ENCODE measurements around the gene IGHMBP2. TPM values are rescaled to one million over a fixed set of nuclear protein-coding genes. Genes with fewer than 3 reads are reported as not detected.
"Not testable (repeated sequence)": the region's sequence is repeated elsewhere in the genome, so short reads cannot be mapped to it uniquely, and the experiment has no call there.

Gene IGHMBP2
- total RNA-seq, 1 donor from 2014 or later, result 13.2 TPM

DNA sequence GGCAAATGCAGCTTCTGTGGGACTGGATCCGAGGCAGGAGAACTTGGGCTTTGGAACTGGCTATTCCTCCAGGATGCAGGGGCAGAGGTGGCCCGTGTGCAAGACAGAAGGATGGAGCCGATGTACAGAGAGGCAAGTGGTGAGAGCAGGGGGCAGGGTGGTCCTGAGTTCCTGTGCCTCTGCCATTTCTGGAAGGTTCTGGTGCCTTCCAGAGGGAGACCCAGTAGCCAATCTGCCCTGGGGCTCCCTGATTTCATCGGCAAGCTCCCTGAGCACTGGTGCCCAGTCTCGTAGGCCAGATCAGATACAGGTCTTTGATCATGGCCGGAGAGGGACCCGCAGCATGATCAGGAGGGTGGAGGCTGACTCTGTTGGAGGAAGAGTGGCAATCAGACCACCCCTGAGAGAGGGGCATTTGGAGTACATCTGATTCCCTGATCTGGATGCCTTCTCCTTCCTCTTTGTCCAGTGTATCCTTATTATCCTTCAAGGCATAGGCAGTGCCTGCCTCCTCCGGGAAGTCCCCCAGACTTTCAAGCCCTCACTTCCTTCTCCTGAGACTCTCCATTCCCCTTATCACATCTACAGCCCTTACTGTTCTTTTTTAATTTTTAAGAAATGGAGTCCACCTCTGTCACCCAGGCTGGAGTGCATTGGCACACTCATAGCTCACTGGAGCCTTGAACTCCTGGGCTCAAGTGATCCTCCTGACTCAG is 67.4 kb downstream of the IGHMBP2 start:
- no peak for DNase-seq
- TF ChIP-seq, protein P1, sequence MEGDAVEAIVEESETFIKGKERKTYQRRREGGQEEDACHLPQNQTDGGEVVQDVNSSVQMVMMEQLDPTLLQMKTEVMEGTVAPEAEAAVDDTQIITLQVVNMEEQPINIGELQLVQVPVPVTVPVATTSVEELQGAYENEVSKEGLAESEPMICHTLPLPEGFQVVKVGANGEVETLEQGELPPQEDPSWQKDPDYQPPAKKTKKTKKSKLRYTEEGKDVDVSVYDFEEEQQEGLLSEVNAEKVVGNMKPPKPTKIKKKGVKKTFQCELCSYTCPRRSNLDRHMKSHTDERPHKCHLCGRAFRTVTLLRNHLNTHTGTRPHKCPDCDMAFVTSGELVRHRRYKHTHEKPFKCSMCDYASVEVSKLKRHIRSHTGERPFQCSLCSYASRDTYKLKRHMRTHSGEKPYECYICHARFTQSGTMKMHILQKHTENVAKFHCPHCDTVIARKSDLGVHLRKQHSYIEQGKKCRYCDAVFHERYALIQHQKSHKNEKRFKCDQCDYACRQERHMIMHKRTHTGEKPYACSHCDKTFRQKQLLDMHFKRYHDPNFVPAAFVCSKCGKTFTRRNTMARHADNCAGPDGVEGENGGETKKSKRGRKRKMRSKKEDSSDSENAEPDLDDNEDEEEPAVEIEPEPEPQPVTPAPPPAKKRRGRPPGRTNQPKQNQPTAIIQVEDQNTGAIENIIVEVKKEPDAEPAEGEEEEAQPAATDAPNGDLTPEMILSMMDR (IDR thresholded peaks at IDR 0.05; ENCODE audit: borderline replicate concordance), result no peak

DNA sequence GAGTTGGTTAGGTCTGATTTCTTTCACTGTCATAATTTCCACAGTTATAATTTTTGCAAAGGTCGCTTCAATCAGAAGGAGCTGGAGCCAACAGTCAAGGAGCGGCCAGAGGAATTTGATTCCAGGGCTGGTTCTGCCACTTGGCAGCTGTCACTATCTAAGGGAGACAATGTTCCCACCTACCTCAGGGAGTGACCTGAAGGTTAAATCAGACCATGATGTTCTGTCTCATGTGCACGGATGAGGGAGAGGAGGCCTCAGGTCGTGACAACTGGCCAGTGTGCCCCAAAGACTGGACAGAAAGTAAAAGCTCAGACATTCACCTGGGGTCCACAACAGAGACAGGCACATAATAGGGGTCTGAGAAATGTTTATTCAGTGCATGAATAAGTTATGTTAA is 69.5 kb downstream of the IGHMBP2 start:
- H3K27me3 ChIP-seq (ENCODE audit: low read depth), result no peaks in the 10 kb centered on the region
- H3K9me3 ChIP-seq (replicated peaks), result no peaks in the 10 kb centered on the region
- TF ChIP-seq, protein P1 (IDR thresholded peaks at IDR 0.05; ENCODE audit: borderline replicate concordance), result no peak
- peaks cover 19% of the 10 kb centered on the region for H3K4me1 ChIP-seq
- H3K27ac ChIP-seq (replicated peaks), result no peak overlapping the region
- intact Hi-C loops (cut with micrococcal nuclease), result no loop called here
- DNase-seq, result no peak
- H3K36me3 ChIP-seq, result no peaks in the 10 kb centered on the region
- H3K4me3 ChIP-seq, result no peak overlapping the region

More for the DNA sequence above, 67.4 kb downstream of the IGHMBP2 start:
- H3K9me3 ChIP-seq (replicated peaks), result no peaks in the 10 kb centered on the region
- no peak overlapping the region for H3K27ac ChIP-seq (replicated peaks)
- H3K4me3 ChIP-seq, result no peak overlapping the region
- H3K4me1 ChIP-seq, result peaks cover 10% of the 10 kb centered on the region
- H3K27me3 ChIP-seq (ENCODE audit: low read depth), result no peaks in the 10 kb centered on the region
- no peaks in the 10 kb centered on the region for H3K36me3 ChIP-seq
- intact Hi-C loops (cut with micrococcal nuclease), result no loop called here

DNA sequence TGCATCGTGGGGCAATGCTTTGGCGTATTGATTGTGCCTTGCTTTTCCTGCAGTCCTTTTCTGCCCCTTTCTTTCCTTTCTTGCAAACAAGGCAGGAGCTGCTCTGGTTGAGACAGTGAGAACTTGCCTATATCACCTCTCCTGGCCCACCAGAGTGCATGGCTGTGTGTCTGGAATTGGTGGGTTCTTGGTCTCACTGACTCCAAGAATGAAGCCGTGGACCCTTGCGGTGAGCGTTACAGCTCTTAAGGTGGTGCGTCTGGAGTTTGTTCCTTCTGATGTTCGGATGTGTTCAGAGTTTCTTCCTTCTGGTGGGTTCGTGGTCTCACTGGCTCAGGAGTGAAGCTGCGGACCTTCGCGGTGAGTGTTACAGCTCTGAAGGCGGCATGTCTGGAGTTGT is 70.0 kb downstream of the IGHMBP2 start:
- H3K4me3 ChIP-seq; intact Hi-C loops (cut with micrococcal nuclease); H3K9me3 ChIP-seq (replicated peaks); DNase-seq; H3K27me3 ChIP-seq (ENCODE audit: low read depth); H3K36me3 ChIP-seq; H3K27ac ChIP-seq (replicated peaks): not testable (repeated sequence)
- H3K4me1 ChIP-seq, result peaks cover 24% of the 10 kb centered on the region

GRCh38 chr11:68974421-68975194 is 70.9 kb downstream of the IGHMBP2 start:
- peaks cover 31% of the 10 kb centered on the region for H3K4me1 ChIP-seq
- DNase-seq, result no peak
- TF ChIP-seq, protein P1 (IDR thresholded peaks at IDR 0.05; ENCODE audit: borderline replicate concordance), result no peak

DNA sequence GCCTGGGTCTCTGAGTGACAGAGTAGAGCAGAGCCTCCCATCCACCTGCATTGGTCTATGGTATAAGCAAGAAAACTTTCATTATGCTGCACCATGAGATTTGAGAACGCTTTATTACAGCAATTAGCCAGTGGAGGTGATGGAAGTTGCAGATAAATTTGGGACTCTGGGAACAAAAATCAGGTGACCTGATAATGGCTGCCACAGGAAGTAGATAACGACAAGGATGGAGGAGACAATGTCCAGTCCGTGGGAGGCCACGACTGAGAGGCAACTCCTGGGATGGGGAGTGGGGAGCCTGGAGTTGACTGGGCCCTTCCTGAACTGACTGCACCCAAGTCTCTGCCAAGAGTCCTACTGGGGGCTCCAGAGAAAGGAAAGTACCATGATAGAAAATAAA is 72.4 kb downstream of the IGHMBP2 start:
- TF ChIP-seq, protein P1 (IDR thresholded peaks at IDR 0.05; ENCODE audit: borderline replicate concordance), result no peak
- DNase-seq, result no peak
- Histone ChIP-seq H3K27ac (replicated peaks) (peak overlapping the region; percentile 4), H3K4me3 (no peak overlapping the region), H3K4me1 (peaks cover 31% of the 10 kb centered on the region), H3K36me3 (no peaks in the 10 kb centered on the region), H3K27me3 (ENCODE audit: low read depth) (no peaks in the 10 kb centered on the region), H3K9me3 (replicated peaks) (no peaks in the 10 kb centered on the region)
- intact Hi-C loops (cut with micrococcal nuclease), result no loop called here

More at GRCh38 chr11:68974421-68975194, 70.9 kb downstream of the IGHMBP2 start:
- no peaks in the 10 kb centered on the region for H3K27me3 ChIP-seq (ENCODE audit: low read depth)
- intact Hi-C loops (cut with micrococcal nuclease), result no loop called here
- no peaks in the 10 kb centered on the region for H3K9me3 ChIP-seq (replicated peaks)
- H3K27ac ChIP-seq (replicated peaks), result no peak overlapping the region
- no peak overlapping the region for H3K4me3 ChIP-seq
- no peaks in the 10 kb centered on the region for H3K36me3 ChIP-seq

DNA sequence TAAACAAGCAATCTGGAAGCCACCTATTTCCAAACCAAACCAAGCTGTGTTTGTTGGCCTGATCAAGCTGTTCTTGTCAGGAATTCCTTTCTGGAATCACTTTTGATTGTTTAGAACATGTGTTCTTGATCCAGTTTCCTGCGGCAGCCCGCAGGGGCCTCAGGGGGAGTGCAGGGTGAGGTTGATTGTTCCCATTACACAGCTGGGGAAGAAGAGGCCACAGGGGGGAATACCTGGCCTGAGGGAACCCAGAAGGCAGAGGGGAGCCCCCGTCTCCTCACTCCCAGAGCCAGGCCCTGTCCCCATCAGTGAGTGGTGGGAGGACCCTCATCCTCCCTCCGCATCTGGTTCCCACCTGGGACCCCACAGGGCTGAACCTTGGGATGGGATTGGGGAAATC is 72.9 kb downstream of the IGHMBP2 start:
- Histone ChIP-seq H3K27ac (replicated peaks) (peak overlapping the region; percentile 4), H3K4me3 (no peak overlapping the region), H3K36me3 (no peaks in the 10 kb centered on the region), H3K4me1 (peaks cover 31% of the 10 kb centered on the region), H3K27me3 (ENCODE audit: low read depth) (no peaks in the 10 kb centered on the region), H3K9me3 (replicated peaks) (no peaks in the 10 kb centered on the region)
- no peak for DNase-seq
- TF ChIP-seq, protein P1 (IDR thresholded peaks at IDR 0.05; ENCODE audit: borderline replicate concordance), result no peak
- intact Hi-C loops (cut with micrococcal nuclease), result no loop called here

Data from left ventricle myocardium inferior (tissue), 1 donor.